Measurements from ENCODE around the gene ROR2. TPM values are rescaled to one million over a fixed set of nuclear protein-coding genes. Genes with fewer than 3 reads are reported as not detected.

The ROR2 gene
- total and polyA plus RNA-seq, 2 of the 8 experiments (the other 6 are each of a cell fraction or from before 2014, with no cell fraction given), result 2.7 to 4.3 TPM

GRCh38 chr9:91917436-91917835, 32.6 kb downstream of the ROR2 start:
- Histone ChIP-seq H3K79me1 (ENCODE audit: low read depth, low read length) (no peaks in the 10 kb centered on the region), H2BK15ac (ENCODE audit: low read length) (no peak overlapping the region), H3K4me3 (ENCODE audit: extremely low read depth in 1 of 4, insufficient read depth in 2 of 4, low read depth in 3 of 4, low read length in 4 of 4) (no peak overlapping the region), H3K9ac (replicated peaks in 1 of 4; ENCODE audit: extremely low read depth in 1 of 4, low read depth in 3 of 4, low read length in 3 of 4) (no peak overlapping the region), H3K18ac (ENCODE audit: extremely low read depth, low read length) (no peak overlapping the region), H3K23ac (ENCODE audit: insufficient read length) (no peak overlapping the region), H2BK12ac (ENCODE audit: low read depth, low read length) (no peak overlapping the region), H3K56ac (replicated peaks; ENCODE audit: insufficient read length, low read depth, low read length) (no peak overlapping the region), H3K14ac (ENCODE audit: insufficient read length) (no peak overlapping the region), H3K27ac (ENCODE audit: low read depth, low read length) (no peak overlapping the region), H2BK5ac (ENCODE audit: low read depth, low read length) (no peak overlapping the region), H2BK20ac (ENCODE audit: low read length) (no peak overlapping the region), H4K91ac (replicated peaks; ENCODE audit: insufficient read length, low read length) (no peak overlapping the region), H3K79me2 (ENCODE audit: control insufficient read depth in 1 of 2, insufficient read depth in 2 of 2, low read length in 2 of 2) (no peaks in the 10 kb centered on the region), H3K9me3 (ENCODE audit: insufficient read depth in 2 of 2, low read depth in 1 of 2, low read length in 1 of 2) (no peaks in the 10 kb centered on the region), H4K8ac (ENCODE audit: extremely low read depth, insufficient read depth, low read length) (no peak overlapping the region), H3K36me3 (ENCODE audit: control insufficient read depth in 2 of 4, insufficient read depth in 4 of 4, low read length in 3 of 4) (no peaks in the 10 kb centered on the region), H2AK5ac (ENCODE audit: low read depth, low read length) (no peak overlapping the region), H2AFZ (ENCODE audit: low read length) (no peak overlapping the region), H3K27me3 (replicated peaks in 1 of 4; ENCODE audit: control insufficient read depth in 3 of 4, extremely low read depth in 1 of 4, insufficient read depth in 3 of 4, low read length in 3 of 4) (peaks cover 0 to 9% (median 3%) of the 10 kb centered on the region in 4 experiments; a peak in 3 of 7 replicates), H4K5ac (ENCODE audit: insufficient read length, low read depth, low read length) (no peak overlapping the region), H3K4me2 (ENCODE audit: insufficient read depth in 1 of 2, low read depth in 2 of 2, low read length in 2 of 2) (no peak overlapping the region), H3K4ac (replicated peaks; ENCODE audit: insufficient read length, low read depth, low read length) (no peak overlapping the region), H4K20me1 (replicated peaks in 1 of 2; ENCODE audit: control insufficient read depth in 1 of 2, insufficient read depth in 2 of 2, low read length in 2 of 2) (peaks cover 4 to 6% of the 10 kb centered on the region in 2 experiments), H2BK120ac (replicated peaks; ENCODE audit: low read depth, low read length) (no peak overlapping the region), H3K4me1 (replicated peaks in 1 of 4; ENCODE audit: control insufficient read depth in 3 of 4, insufficient read depth in 4 of 4, low read length in 3 of 4) (peaks cover 3 to 6% (median 3%) of the 10 kb centered on the region in 4 experiments; a peak in 5 of 7 replicates), H3K23me2 (ENCODE audit: low read depth, low read length) (no peaks in the 10 kb centered on the region)
- DNase-seq (ENCODE audit: low read depth in 1 of 2, low spot score in 2 of 2) (no peak), FAIRE-seq (no peak)
- POLR2A ChIA-PET (ENCODE audit: partially characterized antibody), result no interaction called here
- WGBS, 2 experiments (ENCODE audit: extremely low coverage in 1 of 2, insufficient coverage in 1 of 2, insufficient read length in 1 of 2, insufficient replicate concordance in 2 of 2, low coverage in 1 of 2, low lambda C conversion rate in 2 of 2, missing lambda C conversion rate in 1 of 2), result 85% methylated on average over 7 of the region's 7 CpGs; no CpG with 5 or more reads in 1 of the 2 experiments
- TF ChIP-seq FOSL1 (IDR thresholded peaks at IDR 0.05; ENCODE audit: insufficient read depth, low read depth, low read length), result no peak
- TF ChIP-seq RAD21 (IDR thresholded peaks at IDR 0.05 in 1 of 2, conservative IDR thresholded peaks at IDR 0.05 in 1 of 2; ENCODE audit: low read depth in 2 of 2, low read length in 2 of 2), result no peak
- TF ChIP-seq RXRA (IDR thresholded peaks at IDR 0.05; ENCODE audit: insufficient read depth, low read depth, low read length), result no peak
- TF ChIP-seq BACH1 (IDR thresholded peaks at IDR 0.05; ENCODE audit: low read length), result no peak
- no peak for TF ChIP-seq SIX5 (IDR thresholded peaks at IDR 0.05; ENCODE audit: low read depth, low read length)
- TF ChIP-seq HDAC6 (IDR thresholded peaks at IDR 0.05; ENCODE audit: low read depth, low read length), result no peak
- TF ChIP-seq TEAD4 (IDR thresholded peaks at IDR 0.05; ENCODE audit: low read depth, low read length), result no peak
- no peak for TF ChIP-seq NANOG (IDR thresholded peaks at IDR 0.05; ENCODE audit: insufficient read depth, low read depth, low read length, poor library complexity, severe bottlenecking)
- TF ChIP-seq GTF2F1 (IDR thresholded peaks at IDR 0.05; ENCODE audit: borderline replicate concordance, low read depth, low read length), result no peak
- TF ChIP-seq CEBPB (IDR thresholded peaks at IDR 0.05; ENCODE audit: low read depth, low read length), result no peak
- TF ChIP-seq ZNF274 (IDR thresholded peaks at IDR 0.05; ENCODE audit: borderline replicate concordance, extremely low read depth, low read length), result no peak
- TF ChIP-seq RBBP5 (IDR thresholded peaks at IDR 0.05; ENCODE audit: borderline replicate concordance, low read depth, low read length), result no peak
- CTCF ChIA-PET (ENCODE audit: partially characterized antibody), result interaction anchor here (0.7 to 1.7 kb wide), 8 partner anchors 15 to 141 kb away, joined by 3 to 6 read pairs (median 4); partner anchors contain the start of gene ROR2

Measured in H1 (cell line).